Measurements from ENCODE around the gene DCX. TPM values are rescaled to one million over a fixed set of nuclear protein-coding genes. Genes with fewer than 3 reads are reported as not detected.

The DCX gene
- total RNA-seq, 4 donors from 2014 or later = not detected

GRCh38 chrX:111407948-111408347 is 4.0 kb downstream of the DCX start:
- H3K27me3 ChIP-seq = no peaks in the 10 kb centered on the region
- no peak for DNase-seq

GRCh38 chrX:111402344-111402743 is 9.6 kb downstream of the DCX start:
- H3K9me3 ChIP-seq = no peaks in the 10 kb centered on the region
- no peak for DNase-seq
- H3K27ac ChIP-seq = no peak overlapping the region
- no peaks in the 10 kb centered on the region for H3K4me1 ChIP-seq
- TF ChIP-seq CTCF (IDR thresholded peaks at IDR 0.05) (no peak), POLR2A (IDR thresholded peaks at IDR 0.05) (no peak)
- H3K4me3 ChIP-seq = no peak overlapping the region
- no peaks in the 10 kb centered on the region for H3K27me3 ChIP-seq
- H3K36me3 ChIP-seq = no peaks in the 10 kb centered on the region

More at GRCh38 chrX:111407948-111408347, 4.0 kb downstream of the DCX start:
- Histone ChIP-seq H3K9me3 (no peaks in the 10 kb centered on the region), H3K27ac (no peak overlapping the region), H3K4me3 (no peak overlapping the region), H3K36me3 (no peaks in the 10 kb centered on the region), H3K4me1 (no peaks in the 10 kb centered on the region)
- no peak for TF ChIP-seq POLR2A (IDR thresholded peaks at IDR 0.05)
- no peak for TF ChIP-seq CTCF (IDR thresholded peaks at IDR 0.05)

GRCh38 chrX:111395149-111395548 is 16.8 kb downstream of the DCX start:
- Histone ChIP-seq H3K9me3 (no peaks in the 10 kb centered on the region), H3K4me3 (no peak overlapping the region), H3K27me3 (no peaks in the 10 kb centered on the region), H3K27ac (no peak overlapping the region), H3K36me3 (no peaks in the 10 kb centered on the region), H3K4me1 (no peaks in the 10 kb centered on the region)
- TF ChIP-seq CTCF (IDR thresholded peaks at IDR 0.05) = no peak
- TF ChIP-seq POLR2A (IDR thresholded peaks at IDR 0.05) = no peak
- no peak for DNase-seq

GRCh38 chrX:111394569-111394968 is 17.4 kb downstream of the DCX start:
- TF ChIP-seq CTCF (IDR thresholded peaks at IDR 0.05) (no peak), POLR2A (IDR thresholded peaks at IDR 0.05) (no peak)
- no peaks in the 10 kb centered on the region for H3K4me1 ChIP-seq

GRCh38 chrX:111387470-111388070 is 24.4 kb downstream of the DCX start:
- TF ChIP-seq CTCF (IDR thresholded peaks at IDR 0.05) = no peak
- no peak for TF ChIP-seq POLR2A (IDR thresholded peaks at IDR 0.05)
- no peaks in the 10 kb centered on the region for H3K4me1 ChIP-seq
- no peak for DNase-seq
- H3K27me3 ChIP-seq = no peaks in the 10 kb centered on the region
- H3K9me3 ChIP-seq = no peaks in the 10 kb centered on the region
- no peak overlapping the region for H3K4me3 ChIP-seq
- H3K36me3 ChIP-seq = no peaks in the 10 kb centered on the region
- H3K27ac ChIP-seq = no peak overlapping the region

More at GRCh38 chrX:111394569-111394968, 17.4 kb downstream of the DCX start:
- H3K27me3 ChIP-seq = no peaks in the 10 kb centered on the region
- no peaks in the 10 kb centered on the region for H3K36me3 ChIP-seq
- no peak overlapping the region for H3K27ac ChIP-seq
- H3K4me3 ChIP-seq = no peak overlapping the region
- H3K9me3 ChIP-seq = no peaks in the 10 kb centered on the region
- DNase-seq = no peak
